Keratinocyte (primary cell): Measurements from ENCODE around the gene SRF. TPM values are rescaled to one million over a fixed set of nuclear protein-coding genes. Genes with fewer than 3 reads are reported as not detected.

Experiments used
- DNase-seq: peaks from one replicate; pipeline ENCODE4 v3.0.0-alpha.2; 2011; ENCODE audit warnings: low read depth, missing footprints, low spot score
- FAIRE-seq: peaks from 2 replicates; lab custom pipeline; 2011; peaks lifted over from hg19 to GRCh38; lab: Jason Lieb, UNC
- H2AFZ ChIP-seq: 2 replicates; pipeline ENCODE4 v1.6.0; 2012; ENCODE audit warnings: low read length, control low read depth, inconsistent platforms; ENCODE audit not compliant: control insufficient read depth
- H3K27ac ChIP-seq: 2 replicates; pipeline ENCODE4 v1.5.1; 2011; ENCODE audit warnings: low read length; ENCODE audit not compliant: control insufficient read depth, insufficient read depth
- H3K27me3 ChIP-seq: 3 replicates; pipeline ENCODE4 v1.6.0; 2011; ENCODE audit warnings: low read length; ENCODE audit not compliant: control insufficient read depth, insufficient read depth; ENCODE audit errors: extremely low read depth
- H3K36me3 ChIP-seq, 2 experiments: 2 replicates in 1 of 2; 3 replicates in 1 of 2; pipeline ENCODE4 v1.5.1; 2011; ENCODE audit warnings: low read length in 2 of 2, mild to moderate bottlenecking in 1 of 2; ENCODE audit not compliant: control insufficient read depth in 2 of 2, insufficient read depth in 2 of 2; ENCODE audit errors: extremely low read depth in 1 of 2
- H3K4me1 ChIP-seq: 3 replicates; pipeline ENCODE4 v1.5.1; 2011; ENCODE audit warnings: low read length; ENCODE audit not compliant: control insufficient read depth, insufficient read depth; ENCODE audit errors: extremely low read depth
- H3K4me2 ChIP-seq: 3 replicates; pipeline ENCODE4 v1.6.0; 2011; ENCODE audit warnings: low read depth, low read length; ENCODE audit not compliant: control insufficient read depth, insufficient read depth; ENCODE audit errors: extremely low read depth
- H3K4me3 ChIP-seq, 3 experiments: fragments of 200-600 bp in 1 of 3; sonication (generic) in 1 of 3; 2 replicates in 2 of 3; 3 replicates in 1 of 3; pipeline ENCODE4 v1.5.1; 2011 to 2016; ENCODE audit warnings: low read length in 3 of 3, mild to moderate bottlenecking in 3 of 3, control low read depth in 2 of 3, inconsistent platforms in 1 of 3, low read depth in 1 of 3, mixed read lengths in 1 of 3, mixed run types in 1 of 3, moderate library complexity in 1 of 3; ENCODE audit not compliant: control insufficient read depth in 2 of 3, insufficient read depth in 2 of 3; ENCODE audit errors: extremely low read depth in 1 of 3
- H3K79me2 ChIP-seq: 2 replicates; pipeline ENCODE4 v1.6.0; 2012; ENCODE audit warnings: low read length; ENCODE audit not compliant: control insufficient read depth, insufficient read depth
- H3K9ac ChIP-seq: 3 replicates; pipeline ENCODE4 v1.6.0; 2011; ENCODE audit warnings: low read length; ENCODE audit not compliant: control insufficient read depth, insufficient read depth; ENCODE audit errors: extremely low read depth
- H3K9me1 ChIP-seq: 3 replicates; pipeline ENCODE4 v1.6.0; 2011; ENCODE audit warnings: low read length; ENCODE audit not compliant: control insufficient read depth, insufficient read depth; ENCODE audit errors: extremely low read depth
- H3K9me3 ChIP-seq: 2 replicates; pipeline ENCODE4 v1.5.1; 2012; ENCODE audit warnings: low read depth, low read length; ENCODE audit not compliant: control insufficient read depth
- H4K20me1 ChIP-seq: 3 replicates; pipeline ENCODE4 v1.6.0; 2011; ENCODE audit warnings: low read length; ENCODE audit not compliant: control insufficient read depth, insufficient read depth; ENCODE audit errors: extremely low read depth
- CTCF ChIP-seq, 3 experiments: IDR thresholded peaks in 1 of 3; conservative IDR thresholded peaks in 1 of 3; optimal IDR thresholded peaks in 1 of 3; 2 replicates in 2 of 3; 3 replicates in 1 of 3; pipeline versions ENCODE3 to v1.5.1; 2011; ENCODE audit warnings: low read length in 3 of 3, mild to moderate bottlenecking in 3 of 3, moderate library complexity in 2 of 3, control low read depth in 1 of 3, inconsistent platforms in 1 of 3; ENCODE audit not compliant: insufficient read depth in 2 of 3; ENCODE audit errors: extremely low read depth in 1 of 3
- EZH2 ChIP-seq: IDR thresholded peaks from one replicate; pipeline ENCODE4 v1.6.1; 2012; ENCODE audit warnings: inconsistent platforms, mild to moderate bottlenecking, low read length, moderate library complexity
- dilution Hi-C: fragments of 300-500 bp; cut with MboI; formaldehyde crosslinking; loops from one replicate; pipeline ENCODE4 v1.7.0; 2020; ENCODE audit warnings: low sequenced_read_pairs; ENCODE audit not compliant: extremely low pct_ligation_motif_present
- polyA plus RNA-seq, 5 experiments: library from polyadenylated mRNA; depleted of rRNA in 3 of 5; stranded (reverse) in 3 of 5; stranded (forward) in 1 of 5; unstranded in 1 of 5; fragments of >200 nt; gene quantifications; 1 replicate in 1 of 5; 2 replicates in 3 of 5; 3 replicates in 1 of 5; pipeline versions ENCODE4 v1.2.1 to v1.2.3, GENCODE V29; 2011 to 2012; ENCODE audit warnings: missing spikeins in 2 of 5, low read depth in 1 of 5, low replicate concordance in 1 of 5

SRF gene
- polyA plus RNA-seq, 1 donor (not counting 4 experiments of a cell fraction or from before 2014, with no cell fraction given), result 28.5 TPM

DNA sequence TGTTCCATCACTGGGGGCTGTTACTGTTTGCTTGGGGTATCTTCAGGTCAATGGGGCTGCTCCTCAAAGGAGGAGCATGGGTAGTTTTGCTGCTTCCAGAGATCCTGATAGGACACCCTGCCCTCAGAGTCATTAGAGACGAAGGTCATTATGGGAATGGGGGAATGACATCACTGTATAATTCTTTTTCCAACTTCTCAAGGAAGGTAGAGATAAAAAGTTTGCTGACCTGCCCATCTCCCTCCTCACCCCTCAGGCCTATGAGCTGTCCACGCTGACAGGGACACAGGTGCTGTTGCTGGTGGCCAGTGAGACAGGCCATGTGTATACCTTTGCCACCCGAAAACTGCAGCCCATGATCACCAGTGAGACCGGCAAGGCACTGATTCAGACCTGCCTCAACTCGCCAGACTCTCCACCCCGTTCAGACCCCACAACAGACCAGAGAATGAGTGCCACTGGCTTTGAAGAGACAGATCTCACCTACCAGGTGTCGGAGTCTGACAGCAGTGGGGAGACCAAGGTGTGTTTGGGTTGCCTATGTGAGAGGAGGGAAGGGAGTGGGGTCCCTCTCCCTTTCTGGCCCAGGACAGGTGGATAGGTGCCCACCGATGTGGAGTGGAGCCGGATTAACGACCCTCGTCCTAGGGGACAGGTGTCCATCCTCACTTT is 2.7 kb downstream of the SRF start:
- dilution Hi-C loops, result no loop called here

DNA sequence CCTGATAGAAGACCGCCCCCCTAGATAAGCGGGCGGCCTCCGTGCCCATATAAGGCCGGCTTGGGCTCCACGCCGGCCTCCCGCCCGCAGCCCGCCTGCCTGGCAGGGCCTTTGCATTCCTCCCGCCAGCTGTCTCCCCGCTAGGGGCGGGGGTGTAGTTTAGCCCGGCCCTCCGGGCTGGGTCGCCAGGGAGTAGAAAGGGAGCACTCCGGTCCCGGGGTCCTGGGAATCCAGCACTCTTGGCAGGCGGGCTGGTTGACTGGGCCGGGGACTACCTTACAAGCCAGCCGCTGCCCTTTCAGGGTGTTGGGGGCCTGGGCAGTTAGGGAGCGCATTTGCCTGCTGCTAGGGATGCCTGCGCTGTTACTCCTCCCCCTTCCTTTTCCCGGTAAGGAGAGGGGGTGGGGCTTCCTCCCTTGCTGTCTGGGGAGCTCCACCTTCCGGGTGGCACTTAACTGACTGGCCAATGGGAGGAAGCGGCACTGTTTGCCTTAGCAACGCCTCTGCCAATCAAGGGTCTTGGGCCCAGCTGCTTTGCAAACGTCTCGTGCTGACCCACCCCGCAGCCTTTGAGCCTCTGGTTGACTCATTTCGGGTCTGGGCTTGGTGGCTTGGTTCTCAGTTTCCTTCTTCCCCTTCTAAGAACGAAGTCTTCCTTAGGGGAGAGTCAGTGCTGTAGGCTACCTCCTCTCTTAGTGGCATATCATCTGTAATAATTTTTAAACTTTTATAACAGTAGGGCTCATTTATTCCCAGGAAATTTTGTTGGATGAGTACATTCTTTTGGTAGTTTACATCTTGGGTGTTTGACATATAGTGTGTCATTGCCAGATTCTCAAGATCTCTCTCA is 3.4 kb downstream of the SRF start:
- peaks cover 28 to 32% of the 10 kb centered on the region in 2 experiments for H3K36me3 ChIP-seq
- no peaks in the 10 kb centered on the region for H3K9me1 ChIP-seq
- peak overlapping the region; percentile 95 for H3K4me2 ChIP-seq
- peaks cover 3% of the 10 kb centered on the region for H4K20me1 ChIP-seq
- H3K4me3 ChIP-seq, result peak overlapping the region; percentile 27 to 79 (median 78)
- peak overlapping the region; percentile 42 for H3K9ac ChIP-seq
- dilution Hi-C loops, result no loop called here
- peak overlapping the region; percentile 75 for H3K27ac ChIP-seq
- H3K9me3 ChIP-seq, result no peaks in the 10 kb centered on the region
- peak in 1 of 3 experiments; percentile 25 for TF ChIP-seq CTCF (optimal IDR thresholded peaks at IDR 0.05 in 1 of 3, IDR thresholded peaks at IDR 0.05 in 1 of 3, conservative IDR thresholded peaks at IDR 0.05 in 1 of 3; ENCODE audit: extremely low read depth in 1 of 3, insufficient read depth in 2 of 3, low read length in 3 of 3)
- TF ChIP-seq EZH2, result no peak
- peaks cover 26% of the 10 kb centered on the region for H3K4me1 ChIP-seq
- peaks cover 37% of the 10 kb centered on the region for H3K79me2 ChIP-seq
- DNase-seq (peak; percentile 96), FAIRE-seq (peak; percentile 81)
- no peak overlapping the region for H2AFZ ChIP-seq
- no peaks in the 10 kb centered on the region for H3K27me3 ChIP-seq

More for the DNA sequence above, 2.7 kb downstream of the SRF start:
- Histone ChIP-seq H2AFZ (no peak overlapping the region), H3K4me1 (peaks cover 26% of the 10 kb centered on the region), H3K27ac (peak overlapping the region; percentile 22), H3K9ac (peak overlapping the region; percentile 81), H3K79me2 (peaks cover 37% of the 10 kb centered on the region), H3K9me3 (no peaks in the 10 kb centered on the region), H4K20me1 (peaks cover 3% of the 10 kb centered on the region), H3K27me3 (no peaks in the 10 kb centered on the region), H3K4me2 (peak overlapping the region; percentile 95), H3K36me3 (peaks cover 21 to 25% of the 10 kb centered on the region in 2 experiments), H3K9me1 (no peaks in the 10 kb centered on the region), H3K4me3 (peak overlapping the region; percentile 49 to 79 (median 78))
- TF ChIP-seq EZH2, result no peak
- TF ChIP-seq CTCF (optimal IDR thresholded peaks at IDR 0.05 in 1 of 3, IDR thresholded peaks at IDR 0.05 in 1 of 3, conservative IDR thresholded peaks at IDR 0.05 in 1 of 3; ENCODE audit: extremely low read depth in 1 of 3, insufficient read depth in 2 of 3, low read length in 3 of 3), result no peak
- no peak for DNase-seq
- peak; percentile 34 for FAIRE-seq
